ENCODE measurements around the gene SOD3.

DNA sequence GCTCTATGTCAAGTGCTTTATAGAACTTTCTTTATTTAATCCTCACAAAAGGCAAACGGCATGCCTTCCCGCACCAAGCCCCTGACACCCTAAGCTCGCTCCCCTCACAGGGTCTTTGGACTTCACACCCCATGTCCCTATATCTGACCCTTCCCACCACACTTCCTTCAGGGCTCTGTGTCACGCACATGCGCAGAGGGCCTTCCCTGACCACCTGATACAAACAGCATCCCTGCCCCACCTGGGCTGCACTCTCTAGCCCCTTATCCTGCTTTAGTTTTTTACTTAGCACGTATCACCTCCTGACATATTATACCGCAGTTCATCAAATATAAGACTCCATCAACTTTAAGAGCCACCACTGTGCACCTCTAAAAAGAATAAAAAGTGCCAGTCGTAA lies 49.8 kb downstream of the SOD3 start:
- TF ChIP-seq, protein P1, sequence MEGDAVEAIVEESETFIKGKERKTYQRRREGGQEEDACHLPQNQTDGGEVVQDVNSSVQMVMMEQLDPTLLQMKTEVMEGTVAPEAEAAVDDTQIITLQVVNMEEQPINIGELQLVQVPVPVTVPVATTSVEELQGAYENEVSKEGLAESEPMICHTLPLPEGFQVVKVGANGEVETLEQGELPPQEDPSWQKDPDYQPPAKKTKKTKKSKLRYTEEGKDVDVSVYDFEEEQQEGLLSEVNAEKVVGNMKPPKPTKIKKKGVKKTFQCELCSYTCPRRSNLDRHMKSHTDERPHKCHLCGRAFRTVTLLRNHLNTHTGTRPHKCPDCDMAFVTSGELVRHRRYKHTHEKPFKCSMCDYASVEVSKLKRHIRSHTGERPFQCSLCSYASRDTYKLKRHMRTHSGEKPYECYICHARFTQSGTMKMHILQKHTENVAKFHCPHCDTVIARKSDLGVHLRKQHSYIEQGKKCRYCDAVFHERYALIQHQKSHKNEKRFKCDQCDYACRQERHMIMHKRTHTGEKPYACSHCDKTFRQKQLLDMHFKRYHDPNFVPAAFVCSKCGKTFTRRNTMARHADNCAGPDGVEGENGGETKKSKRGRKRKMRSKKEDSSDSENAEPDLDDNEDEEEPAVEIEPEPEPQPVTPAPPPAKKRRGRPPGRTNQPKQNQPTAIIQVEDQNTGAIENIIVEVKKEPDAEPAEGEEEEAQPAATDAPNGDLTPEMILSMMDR (conservative IDR thresholded peaks at IDR 0.05; ENCODE audit: low read depth, low read length): no peak
- no peak for TF ChIP-seq EZH2 (IDR thresholded peaks at IDR 0.05; ENCODE audit: low read length, unreplicated experiment)

All from PC-3 (cell line).